ENCODE measurements around the gene MLLT1.

- TF ChIP-seq EZH2phosphoT487 (IDR thresholded peaks at IDR 0.05; ENCODE audit: borderline replicate concordance, low read length): no peak
- TF ChIP-seq, protein P1, sequence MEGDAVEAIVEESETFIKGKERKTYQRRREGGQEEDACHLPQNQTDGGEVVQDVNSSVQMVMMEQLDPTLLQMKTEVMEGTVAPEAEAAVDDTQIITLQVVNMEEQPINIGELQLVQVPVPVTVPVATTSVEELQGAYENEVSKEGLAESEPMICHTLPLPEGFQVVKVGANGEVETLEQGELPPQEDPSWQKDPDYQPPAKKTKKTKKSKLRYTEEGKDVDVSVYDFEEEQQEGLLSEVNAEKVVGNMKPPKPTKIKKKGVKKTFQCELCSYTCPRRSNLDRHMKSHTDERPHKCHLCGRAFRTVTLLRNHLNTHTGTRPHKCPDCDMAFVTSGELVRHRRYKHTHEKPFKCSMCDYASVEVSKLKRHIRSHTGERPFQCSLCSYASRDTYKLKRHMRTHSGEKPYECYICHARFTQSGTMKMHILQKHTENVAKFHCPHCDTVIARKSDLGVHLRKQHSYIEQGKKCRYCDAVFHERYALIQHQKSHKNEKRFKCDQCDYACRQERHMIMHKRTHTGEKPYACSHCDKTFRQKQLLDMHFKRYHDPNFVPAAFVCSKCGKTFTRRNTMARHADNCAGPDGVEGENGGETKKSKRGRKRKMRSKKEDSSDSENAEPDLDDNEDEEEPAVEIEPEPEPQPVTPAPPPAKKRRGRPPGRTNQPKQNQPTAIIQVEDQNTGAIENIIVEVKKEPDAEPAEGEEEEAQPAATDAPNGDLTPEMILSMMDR (conservative IDR thresholded peaks at IDR 0.05; ENCODE audit: low read depth, low read length): peak; percentile 36; the same call in 1 of the 2 replicates
- TF ChIP-seq EZH2 (IDR thresholded peaks at IDR 0.05; ENCODE audit: low read length, unreplicated experiment): no peak
Measured at GRCh38 chr19:6312018-6312417, 32.2 kb upstream of the MLLT1 start.

All from PC-3 (cell line).